Heart left ventricle (tissue), 13 donors: Measurements from ENCODE around the gene TSPAN15.

Experiments
- CTCF ChIP-seq, 12 donors: fragments of 200-600 bp; sonication (generic) in 4 of 12; IDR thresholded peaks; one replicate each; pipeline versions ENCODE4 v1.5.0 to v1.8.0; 2018 to 2022; ENCODE audit warnings: antibody characterized with exemption in 12 of 12, mild to moderate bottlenecking in 5 of 12
- POLR2A ChIP-seq, 2 donors: fragments of 450-650 bp; IDR thresholded peaks; one replicate each; pipeline ENCODE4 v1.6.1; 2017; ENCODE audit warnings: antibody characterized with exemption in 2 of 2, mild to moderate bottlenecking in 2 of 2, moderate library complexity in 2 of 2
- donor health status: ischemic (EF 13 %, LVEDD 7.1; RV severe dilation, severe dysfunction).
- donor health status: DM: no; HTN: yes; CAD: no.
- donor health status: DM: no; HTN: no; CAD: no.
- donor health status: ischemic (EF 25% LVEDD 6.9; RV normal size, moderate dysfunction).
- donor health status: ischemic (EF 25% LVEDD 5.7; RV mildly dilated, moderate dysfunction).
- donor health status: ischemic (EF 35%, LVEDD 5.7; RV mildly dilated, moderate dysfunction).
- donor health status: nonischemic (EF 11% LVEDD 7.7; RV severe dilation, severe dysfunction).
- donor health status: DM: yes; HTN: yes; CAD: no.
- donor health status: PGD.
- donor health status: ischemic (EF 29% LVEDD 5.4; RV normal size, mild dysfunction).
- donor health status: nonischemic (EF 23%, LVEDD 6.1; RV moderate dilation, normal function).

GRCh38 chr10:69475433-69475830 lies 24.2 kb downstream of the TSPAN15 start:
- TF ChIP-seq CTCF (IDR thresholded peaks at IDR 0.05) (no peak), POLR2A (IDR thresholded peaks at IDR 0.05) (no peak)
